SK-N-MC (cell line): ENCODE results near the gene PSG3.
"Not testable (repeated sequence)": the region's sequence is repeated elsewhere in the genome, so short reads cannot be mapped to it uniquely, and the experiment has no call there.

Experiments
- EZH2 ChIP-seq: fragments of 200-600 bp; sonication (generic); IDR thresholded peaks from one replicate; pipeline ENCODE4 v1.6.1; 2017; ENCODE audit warnings: antibody characterized with exemption
- FOXP2 ChIP-seq: optimal IDR thresholded peaks from 2 replicates; pipeline ENCODE3; 2011; ENCODE audit warnings: mild to moderate bottlenecking, moderate library complexity; ENCODE audit not compliant: insufficient read depth; ENCODE audit errors: extremely low read length, control extremely low read depth
- POLR2AphosphoS5 ChIP-seq: IDR thresholded peaks from 2 replicates; pipeline ENCODE4 v1.6.1; 2012; ENCODE audit warnings: mild to moderate bottlenecking, low read depth, low read length, borderline replicate concordance

DNA sequence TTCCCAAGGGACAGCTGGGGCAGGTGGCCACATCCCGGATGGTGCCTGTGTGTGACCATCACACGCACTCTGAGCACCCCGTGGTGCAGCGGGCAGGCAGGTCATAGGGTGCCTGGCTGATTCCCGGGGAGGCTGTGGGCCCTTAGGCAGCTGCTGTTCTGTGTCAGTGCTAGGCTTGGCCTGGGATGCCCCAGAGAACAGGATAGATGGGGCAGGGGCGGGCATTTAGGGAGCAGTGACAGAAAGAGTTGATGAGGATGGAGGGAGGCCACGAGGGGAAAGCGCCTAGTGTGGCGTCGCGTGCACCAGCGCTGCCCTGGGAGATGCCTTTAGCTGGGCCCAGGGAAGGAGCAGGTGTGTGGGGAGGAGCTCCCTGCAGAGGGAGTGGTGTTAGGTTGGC is 26.6 kb upstream of the PSG3 start:
- TF ChIP-seq EZH2, POLR2AphosphoS5, FOXP2: not testable (repeated sequence)
